GM12801 (cell line): ENCODE measurements around the gene SPEF2.

Source experiments
- CTCF ChIP-seq: IDR thresholded peaks from one replicate; pipeline ENCODE4 v1.5.1; 2011; ENCODE audit warnings: control low read depth; ENCODE audit not compliant: insufficient read length; ENCODE audit errors: extremely low read depth

Gene SPEF2

GRCh38 chr5:35753500-35753899 lies 135.8 kb downstream of the SPEF2 start:
- no peak for TF ChIP-seq CTCF

GRCh38 chr5:35754481-35754880 lies 136.8 kb downstream of the SPEF2 start:
- TF ChIP-seq CTCF: no peak

GRCh38 chr5:35755966-35756365 lies 138.3 kb downstream of the SPEF2 start:
- no peak for TF ChIP-seq CTCF

DNA sequence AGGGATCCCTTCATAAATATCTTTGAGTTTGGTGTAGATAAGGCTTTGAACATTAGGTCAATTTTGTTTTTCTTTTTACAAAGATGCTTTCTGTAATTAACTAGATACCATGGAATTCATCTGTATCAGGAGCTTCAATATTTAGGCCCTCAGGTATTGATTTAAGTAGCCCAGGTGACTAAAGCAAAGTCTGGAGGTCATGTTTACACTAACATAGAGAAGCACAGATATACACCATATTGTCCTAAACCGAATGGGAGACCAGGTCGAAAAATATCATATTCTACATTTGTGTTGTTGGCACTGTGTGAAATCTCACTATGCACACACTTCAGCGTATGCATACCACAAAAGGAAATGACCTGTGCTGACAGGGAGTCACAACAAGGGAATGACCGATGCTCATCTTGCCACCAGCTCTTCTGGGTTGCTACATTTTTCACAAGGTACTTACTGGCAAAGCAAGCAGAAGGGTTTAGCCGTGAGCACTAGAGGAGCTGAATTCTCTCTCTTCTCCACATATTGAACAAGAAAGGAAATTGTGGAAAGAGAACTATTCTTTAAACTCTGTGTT lies 140.6 kb downstream of the SPEF2 start:
- no peak for TF ChIP-seq CTCF

DNA sequence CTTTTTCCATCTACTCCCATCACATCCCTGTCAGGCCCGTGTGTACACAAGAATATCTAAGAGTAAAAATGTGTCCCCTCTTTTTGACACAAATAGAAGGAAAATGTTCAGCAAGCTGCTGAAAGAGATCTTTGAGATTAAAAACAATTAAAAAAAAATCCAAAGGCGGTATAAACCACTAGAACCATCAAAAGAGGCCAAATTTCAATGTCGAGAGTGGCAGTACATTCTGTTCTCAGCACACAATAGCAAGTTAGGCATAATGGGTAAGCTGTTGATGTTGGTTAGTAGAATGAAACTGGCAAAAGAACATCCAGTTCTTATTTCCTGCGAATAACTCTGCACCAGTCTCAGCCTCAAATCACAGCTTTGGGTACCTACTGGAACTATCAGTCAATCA lies 143.9 kb downstream of the SPEF2 start:
- TF ChIP-seq CTCF: no peak

DNA sequence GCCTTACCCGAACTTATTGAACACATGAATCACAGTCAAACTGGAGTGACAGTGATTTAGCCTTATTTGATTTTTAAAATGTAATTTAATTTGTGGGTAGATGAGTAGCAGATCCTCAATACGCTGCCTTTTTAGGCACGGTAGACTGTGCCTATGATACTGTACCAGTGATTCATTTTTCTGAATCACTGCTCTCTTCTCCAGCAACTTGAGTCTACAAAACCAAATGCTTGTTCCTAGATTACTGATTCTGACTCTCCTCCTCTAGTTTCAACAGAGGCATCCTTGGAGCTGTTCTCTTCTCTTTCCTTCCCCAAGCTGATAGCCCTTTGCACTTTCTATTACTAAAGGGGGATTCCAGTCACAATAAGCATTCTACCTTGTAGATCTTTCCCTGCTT lies 144.7 kb downstream of the SPEF2 start:
- TF ChIP-seq CTCF: no peak

DNA sequence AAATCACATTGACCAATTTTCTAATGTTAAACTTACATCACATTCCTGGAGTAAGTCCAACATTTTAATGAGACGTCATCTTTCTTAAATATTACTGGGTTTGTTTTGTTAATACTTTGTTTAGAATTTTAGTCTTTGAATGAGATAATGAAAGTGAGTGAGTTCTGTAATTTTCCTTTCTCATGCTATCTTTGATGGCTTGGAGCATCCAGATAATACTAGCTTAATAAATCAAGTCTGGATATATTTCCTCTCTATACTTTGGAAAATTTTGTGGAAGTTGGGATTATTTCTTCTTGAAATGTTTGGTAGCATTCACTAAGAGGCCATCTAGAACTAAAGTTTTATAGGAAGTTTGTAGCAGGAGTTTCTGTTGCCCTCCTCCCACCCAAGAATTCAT lies 148.3 kb downstream of the SPEF2 start:
- TF ChIP-seq CTCF: no peak

GRCh38 chr5:35771300-35771699 lies 153.6 kb downstream of the SPEF2 start:
- TF ChIP-seq CTCF: no peak
